Measurements from ENCODE around the gene ZNF516. TPM values are rescaled to one million over a fixed set of nuclear protein-coding genes. Genes with fewer than 3 reads are reported as not detected.

Gene ZNF516
- total RNA-seq, 1 experiment from 2014 or later, result 1.7 TPM

GRCh38 chr18:76444446-76445105 lies 50.5 kb downstream of the ZNF516 start:
- Histone ChIP-seq H3K9me3 (no peaks in the 10 kb centered on the region), H3K27me3 (no peaks in the 10 kb centered on the region), H3K4me3 (no peak overlapping the region), H3K36me3 (no peaks in the 10 kb centered on the region)
- no peak for DNase-seq

GRCh38 chr18:76443519-76444445 lies 51.3 kb downstream of the ZNF516 start:
- no peaks in the 10 kb centered on the region for H3K9me3 ChIP-seq
- H3K36me3 ChIP-seq, result no peaks in the 10 kb centered on the region
- no peak overlapping the region for H3K4me3 ChIP-seq
- no peak for DNase-seq
- no peaks in the 10 kb centered on the region for H3K27me3 ChIP-seq

GRCh38 chr18:76442413-76443171 lies 52.5 kb downstream of the ZNF516 start:
- DNase-seq, result no peak
- no peaks in the 10 kb centered on the region for H3K9me3 ChIP-seq
- H3K36me3 ChIP-seq, result no peaks in the 10 kb centered on the region
- no peaks in the 10 kb centered on the region for H3K27me3 ChIP-seq
- no peak overlapping the region for H3K4me3 ChIP-seq

DNA sequence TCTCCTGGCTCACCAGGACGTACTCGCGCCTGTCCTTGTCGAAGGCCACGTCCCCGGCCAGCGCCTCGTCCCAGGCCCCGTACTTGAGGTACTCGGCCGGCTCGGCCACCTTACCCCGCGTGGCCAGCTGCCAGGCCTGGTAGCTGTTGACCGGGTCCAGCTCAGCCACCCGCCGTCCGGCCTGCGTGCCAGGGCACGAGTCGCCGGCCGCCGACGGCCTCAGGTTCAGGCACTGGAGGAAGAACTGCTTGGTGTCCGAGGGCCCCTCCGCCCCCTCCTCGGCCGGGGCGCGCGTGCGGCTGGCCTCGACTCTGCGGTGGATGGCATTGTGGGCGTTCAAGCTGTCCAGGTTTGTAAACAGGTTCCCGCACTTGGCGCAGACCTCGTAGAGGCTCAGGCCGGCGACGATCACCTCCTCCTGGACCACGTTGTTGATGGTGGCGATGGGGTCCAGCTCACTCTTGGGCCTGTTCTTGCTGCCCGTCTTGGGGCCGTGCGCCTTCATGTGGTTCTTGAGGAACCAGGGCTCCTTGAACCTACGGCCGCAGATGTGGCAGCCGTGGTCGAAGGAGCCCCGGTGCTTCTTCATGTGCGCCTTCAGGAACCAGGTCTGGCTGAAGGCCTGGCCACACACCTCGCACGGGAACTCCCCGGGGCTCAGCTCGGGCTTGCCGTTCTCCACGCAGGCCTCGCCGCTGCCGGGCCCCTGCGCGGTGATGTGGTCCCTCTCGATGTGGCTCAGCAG lies 53.2 kb downstream of the ZNF516 start:
- no peak for DNase-seq
- H3K9me3 ChIP-seq, result no peaks in the 10 kb centered on the region
- no peaks in the 10 kb centered on the region for H3K27me3 ChIP-seq
- no peak overlapping the region for H3K4me3 ChIP-seq
- H3K36me3 ChIP-seq, result no peaks in the 10 kb centered on the region

DNA sequence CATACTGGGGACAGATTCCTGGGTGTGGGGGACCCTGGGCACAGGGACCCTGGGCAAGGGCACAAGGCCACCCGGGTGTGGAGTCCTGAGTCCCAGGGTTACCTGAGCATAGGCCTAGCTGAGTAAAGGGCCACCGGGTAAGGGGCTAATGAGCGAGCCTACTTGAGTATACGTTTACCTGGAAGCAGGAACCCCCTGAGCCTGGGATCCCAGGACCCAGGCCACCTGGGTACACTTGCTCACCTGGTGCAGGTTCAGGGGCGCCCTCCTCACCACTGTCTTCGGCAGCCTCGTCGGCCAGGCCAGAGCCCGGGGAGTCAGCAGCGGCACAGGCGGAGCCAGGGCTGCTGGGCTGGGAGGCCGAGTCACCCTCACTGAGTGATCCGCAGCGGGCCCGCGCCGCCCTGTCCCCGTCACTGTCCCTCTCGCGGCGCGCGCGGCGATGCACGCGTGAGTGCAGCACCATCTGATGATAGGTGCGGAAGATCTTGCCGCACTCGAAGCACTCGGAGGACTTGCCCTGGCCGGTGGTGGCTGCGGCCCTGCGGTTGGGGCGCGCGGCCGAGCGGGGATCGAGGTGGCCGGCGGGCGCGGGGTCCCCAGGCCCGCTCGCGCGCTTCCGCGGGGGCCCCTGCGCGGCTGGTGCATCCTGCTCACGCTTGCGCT lies 53.9 kb downstream of the ZNF516 start:
- no peaks in the 10 kb centered on the region for H3K9me3 ChIP-seq
- H3K4me3 ChIP-seq, result no peak overlapping the region
- DNase-seq, result no peak
- H3K27me3 ChIP-seq, result no peaks in the 10 kb centered on the region
- no peaks in the 10 kb centered on the region for H3K36me3 ChIP-seq

DNA sequence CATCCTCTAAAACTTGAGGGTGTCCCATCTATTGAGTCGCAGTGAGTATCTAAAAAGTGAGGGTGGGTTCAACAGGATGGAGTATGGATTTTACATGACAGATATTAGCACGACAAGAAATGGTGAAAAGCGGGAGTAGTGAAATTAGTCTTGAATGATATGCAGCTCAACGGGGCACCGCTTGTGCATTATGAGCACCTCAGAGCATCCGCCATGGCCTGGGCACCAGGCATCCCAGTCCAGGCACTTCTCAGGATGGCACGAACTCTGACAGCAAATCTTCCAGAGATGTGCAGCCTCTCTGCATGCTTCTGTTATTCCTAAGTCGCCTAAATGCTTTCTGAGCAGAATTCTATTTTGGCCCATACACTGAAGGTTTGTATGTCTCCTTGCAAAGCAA lies 57.1 kb downstream of the ZNF516 start:
- no peak for DNase-seq
- Histone ChIP-seq H3K9me3 (no peaks in the 10 kb centered on the region), H3K36me3 (no peaks in the 10 kb centered on the region), H3K4me3 (no peak overlapping the region), H3K27me3 (no peaks in the 10 kb centered on the region)

GRCh38 chr18:76437011-76437410 lies 58.0 kb downstream of the ZNF516 start:
- DNase-seq, result no peak
- no peaks in the 10 kb centered on the region for H3K9me3 ChIP-seq
- no peak overlapping the region for H3K4me3 ChIP-seq
- no peaks in the 10 kb centered on the region for H3K36me3 ChIP-seq
- H3K27me3 ChIP-seq, result no peaks in the 10 kb centered on the region

DNA sequence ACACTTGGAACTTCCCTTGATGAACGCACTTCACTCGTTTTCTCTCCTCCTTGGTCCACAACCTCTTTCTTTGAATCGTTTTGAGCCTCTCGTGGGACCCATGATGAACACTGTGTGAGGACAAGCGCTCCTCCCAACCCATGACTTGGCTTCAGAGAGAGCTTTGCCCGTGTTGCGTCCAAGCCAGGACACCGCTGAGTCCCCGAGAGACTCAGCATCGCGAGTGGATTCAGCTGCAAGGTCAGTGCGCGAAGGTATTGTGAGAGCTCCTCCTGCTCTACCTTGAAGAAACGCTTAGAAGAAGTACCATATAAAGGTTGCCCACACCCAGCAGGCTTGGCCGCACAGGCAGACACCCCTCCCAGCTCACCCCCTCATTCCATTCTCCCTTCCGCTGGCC lies 58.7 kb downstream of the ZNF516 start:
- H3K27me3 ChIP-seq, result no peaks in the 10 kb centered on the region
- H3K9me3 ChIP-seq, result no peaks in the 10 kb centered on the region
- no peak overlapping the region for H3K4me3 ChIP-seq
- no peak for DNase-seq
- no peaks in the 10 kb centered on the region for H3K36me3 ChIP-seq

GRCh38 chr18:76435316-76435989 lies 59.6 kb downstream of the ZNF516 start:
- H3K27me3 ChIP-seq, result no peaks in the 10 kb centered on the region
- no peak overlapping the region for H3K4me3 ChIP-seq
- DNase-seq, result no peak
- H3K36me3 ChIP-seq, result no peaks in the 10 kb centered on the region
- H3K9me3 ChIP-seq, result no peaks in the 10 kb centered on the region

DNA sequence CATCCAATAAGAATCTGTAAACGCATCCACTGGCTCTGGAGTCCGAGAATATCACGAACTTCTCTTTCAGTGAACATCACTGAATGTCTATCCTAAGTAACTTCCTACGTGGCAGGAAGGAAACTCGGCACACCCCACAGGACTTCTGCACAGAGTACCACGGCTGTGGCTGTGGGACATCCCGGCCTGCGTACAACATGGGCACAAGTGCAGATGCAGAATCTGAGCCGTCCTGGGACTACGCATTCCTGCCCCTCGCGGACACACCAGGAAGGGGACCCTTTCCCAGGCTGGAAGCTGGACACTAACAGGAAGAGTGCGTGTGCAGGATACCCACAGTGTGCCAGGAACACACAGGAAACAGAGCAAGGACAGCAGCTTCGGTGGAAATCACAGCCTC lies 60.6 kb downstream of the ZNF516 start:
- DNase-seq, result no peak
- Histone ChIP-seq H3K9me3 (no peaks in the 10 kb centered on the region), H3K36me3 (no peaks in the 10 kb centered on the region), H3K4me3 (no peak overlapping the region), H3K27me3 (no peaks in the 10 kb centered on the region)

DNA sequence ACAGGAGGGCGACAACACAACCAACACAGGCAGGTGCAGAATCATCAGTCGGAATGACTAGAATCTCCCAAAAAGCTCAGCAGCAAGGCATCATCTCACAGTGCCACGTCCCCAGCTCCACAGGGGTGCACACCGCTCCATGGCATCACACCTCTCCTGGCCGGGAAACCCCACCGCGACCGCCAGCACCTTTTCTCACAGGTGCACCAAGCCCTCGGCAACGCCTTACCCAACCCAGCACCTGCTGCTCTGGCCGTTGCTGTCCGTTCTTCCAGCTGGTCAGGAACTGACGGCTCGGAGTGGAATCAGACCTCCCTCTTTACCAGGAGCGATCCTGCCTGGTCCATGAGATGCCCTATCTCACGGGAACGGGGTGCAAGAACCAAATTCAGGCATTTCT lies 61.3 kb downstream of the ZNF516 start:
- DNase-seq, result no peak
- no peaks in the 10 kb centered on the region for H3K27me3 ChIP-seq
- H3K4me3 ChIP-seq, result no peak overlapping the region
- H3K36me3 ChIP-seq, result no peaks in the 10 kb centered on the region
- H3K9me3 ChIP-seq, result no peaks in the 10 kb centered on the region

DNA sequence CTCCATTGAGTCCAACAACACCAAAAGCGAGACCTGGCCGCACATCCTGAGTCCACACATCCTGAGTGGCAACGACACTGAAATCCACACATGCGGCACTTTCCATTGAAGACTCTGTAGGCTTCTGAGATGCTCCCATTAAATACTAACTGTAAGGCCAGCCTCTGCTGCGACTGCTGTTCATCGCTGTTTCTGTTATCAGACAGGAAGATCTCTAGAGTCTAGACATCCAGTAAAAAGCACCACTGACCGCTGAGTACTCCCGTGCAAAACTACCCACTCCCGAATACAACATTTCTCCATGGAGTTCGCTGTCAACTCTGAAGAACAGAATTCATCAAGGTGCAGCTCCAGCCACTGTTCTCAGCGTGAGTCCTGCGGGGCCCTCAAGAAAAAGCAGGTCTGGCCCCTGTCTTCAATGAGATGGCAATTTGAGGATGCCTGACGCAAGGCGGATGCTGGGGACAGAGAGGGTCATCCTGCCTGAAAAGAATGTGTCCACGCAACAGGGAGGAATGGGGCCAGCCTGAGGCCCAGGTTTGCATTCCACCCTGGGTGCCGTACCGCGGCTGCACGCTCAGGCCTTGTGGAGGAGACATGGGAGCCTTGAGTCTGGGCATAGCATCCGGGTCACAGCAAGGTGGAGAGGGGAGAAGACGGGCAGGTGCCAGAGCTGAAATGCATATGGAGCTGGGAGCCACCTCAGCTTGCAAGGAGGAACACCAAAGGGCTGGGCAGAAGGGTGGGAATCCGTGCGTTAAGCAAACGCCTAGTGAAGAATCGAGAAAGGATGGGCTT lies 61.9 kb downstream of the ZNF516 start:
- DNase-seq, result no peak
- no peak overlapping the region for H3K4me3 ChIP-seq
- no peaks in the 10 kb centered on the region for H3K36me3 ChIP-seq
- no peaks in the 10 kb centered on the region for H3K9me3 ChIP-seq
- H3K27me3 ChIP-seq, result no peaks in the 10 kb centered on the region

GRCh38 chr18:76432274-76432755 lies 62.7 kb downstream of the ZNF516 start:
- DNase-seq, result no peak
- Histone ChIP-seq H3K27me3 (no peaks in the 10 kb centered on the region), H3K36me3 (no peaks in the 10 kb centered on the region), H3K9me3 (no peaks in the 10 kb centered on the region), H3K4me3 (no peak overlapping the region)

DNA sequence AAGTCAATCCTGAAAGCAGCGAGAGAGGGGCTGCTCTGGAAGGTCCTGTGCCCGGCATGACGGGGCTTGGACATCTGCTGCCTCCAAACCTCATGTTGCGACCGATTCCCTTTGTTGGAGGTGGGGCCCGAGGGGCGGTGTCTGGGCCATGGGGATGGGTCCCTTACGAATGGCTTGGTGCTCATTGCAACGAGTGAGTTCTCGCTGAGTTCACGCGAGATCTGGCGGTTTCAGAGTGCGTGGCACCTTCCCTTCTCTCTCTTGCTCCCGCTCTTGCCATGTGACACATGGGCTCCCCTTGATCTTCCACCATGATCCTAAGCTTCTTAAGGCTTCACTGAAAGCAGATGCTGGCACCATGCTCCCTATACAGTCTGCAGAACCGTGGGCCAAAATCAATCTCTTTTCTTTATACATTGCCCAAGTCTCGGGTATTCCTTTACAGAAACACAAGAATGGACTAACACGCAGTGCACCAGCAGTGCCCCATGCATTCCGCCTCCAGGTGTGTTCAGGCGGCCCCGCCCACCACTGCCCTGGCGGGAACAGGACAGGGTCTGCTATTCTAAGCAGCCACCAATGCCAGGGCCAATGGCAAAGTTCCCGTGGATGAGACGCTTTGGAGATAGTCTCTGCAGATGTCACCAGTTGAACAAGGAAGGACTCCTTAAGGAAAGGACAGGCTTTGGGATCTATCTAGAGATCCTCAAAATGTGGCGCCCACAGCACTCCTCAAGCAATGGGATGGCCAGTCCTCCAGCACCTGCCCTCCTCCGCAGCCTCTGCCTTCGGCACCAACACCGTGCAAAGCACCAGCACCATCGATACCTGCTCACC lies 63.4 kb downstream of the ZNF516 start:
- H3K4me3 ChIP-seq, result no peak overlapping the region
- no peaks in the 10 kb centered on the region for H3K36me3 ChIP-seq
- H3K9me3 ChIP-seq, result no peaks in the 10 kb centered on the region
- no peaks in the 10 kb centered on the region for H3K27me3 ChIP-seq
- DNase-seq, result no peak
